H1 (cell line): ENCODE data around the gene MGMT. TPM values are rescaled to one million over a fixed set of nuclear protein-coding genes. Genes with fewer than 3 reads are reported as not detected.

Source experiments
- CTCF ChIA-PET: fragments of 300-600 bp; sonication (Branson Sonifier 250); formaldehyde crosslinking; loops from one replicate; lab custom pipeline; 2021; ENCODE audit not compliant: partially characterized antibody; lab: Charles Lee
- POLR2A ChIA-PET: fragments of 300-600 bp; sonication (Branson Sonifier 250); formaldehyde crosslinking; loops from one replicate; lab custom pipeline; 2021; ENCODE audit warnings: inconsistent platforms; ENCODE audit not compliant: partially characterized antibody; lab: Charles Lee
- DNase-seq, 2 experiments: peaks; one replicate each; pipeline versions ENCODE4 v3.0.0 to v3.0.0-alpha.2; 2010 to 2022; ENCODE audit warnings: low spot score in 2 of 2, low read depth in 1 of 2, mixed read lengths in 1 of 2
- FAIRE-seq: peaks from 2 replicates; lab custom pipeline; 2011; peaks lifted over from hg19 to GRCh38; lab: Jason Lieb, UNC
- H2AFZ ChIP-seq: 2 replicates; pipeline ENCODE4 v1.8.1; 2012; ENCODE audit warnings: low read length, inconsistent platforms
- H2AK5ac ChIP-seq: 2 replicates; pipeline ENCODE4 v1.6.1; 2013; ENCODE audit warnings: low read depth, low read length
- H2BK120ac ChIP-seq: replicated peaks from 2 replicates; pipeline ENCODE3; 2013; ENCODE audit warnings: low read depth, low read length, inconsistent platforms
- H2BK12ac ChIP-seq: 2 replicates; pipeline ENCODE4 v1.6.1; 2013; ENCODE audit warnings: low read depth, low read length
- H2BK15ac ChIP-seq: 2 replicates; pipeline ENCODE4 v1.6.1; 2013; ENCODE audit warnings: low read length
- H2BK20ac ChIP-seq: 2 replicates; pipeline ENCODE4 v1.6.1; 2013; ENCODE audit warnings: low read length
- H2BK5ac ChIP-seq: 2 replicates; pipeline ENCODE4 v1.6.1; 2013; ENCODE audit warnings: low read depth, low read length
- H3K14ac ChIP-seq: 2 replicates; pipeline ENCODE4 v1.6.1; 2013; ENCODE audit warnings: inconsistent platforms; ENCODE audit not compliant: insufficient read length
- H3K18ac ChIP-seq: 2 replicates; pipeline ENCODE4 v1.6.1; 2013; ENCODE audit warnings: low read length; ENCODE audit errors: extremely low read depth
- H3K23ac ChIP-seq: 2 replicates; pipeline ENCODE4 v1.6.1; 2013; ENCODE audit warnings: inconsistent platforms; ENCODE audit not compliant: insufficient read length
- H3K23me2 ChIP-seq: 2 replicates; pipeline ENCODE4 v1.6.1; 2013; ENCODE audit warnings: low read depth, low read length
- H3K27ac ChIP-seq: 2 replicates; pipeline ENCODE4 v1.6.1; 2011; ENCODE audit warnings: low read depth, low read length, inconsistent platforms
- H3K27me3 ChIP-seq, 4 experiments: replicated peaks in 1 of 4; 1 replicate in 1 of 4; 2 replicates in 3 of 4; pipeline versions ENCODE4 v1.6.1 to v1.8.1; 2011 to 2013; ENCODE audit warnings: low read length in 3 of 4, mild to moderate bottlenecking in 3 of 4, inconsistent platforms in 2 of 4, mixed read lengths in 2 of 4, moderate library complexity in 1 of 4; ENCODE audit not compliant: control insufficient read depth in 3 of 4, insufficient read depth in 3 of 4; ENCODE audit errors: extremely low read depth in 1 of 4
- H3K36me3 ChIP-seq, 4 experiments: 2 replicates each; pipeline versions ENCODE4 v1.6.1 to v1.8.1; 2011 to 2013; ENCODE audit warnings: mild to moderate bottlenecking in 4 of 4, low read length in 3 of 4, moderate library complexity in 2 of 4, control low read depth in 1 of 4, inconsistent platforms in 1 of 4; ENCODE audit not compliant: insufficient read depth in 4 of 4, control insufficient read depth in 2 of 4
- H3K4ac ChIP-seq: replicated peaks from 2 replicates; pipeline ENCODE3; 2013; ENCODE audit warnings: low read length, low read depth, mixed read lengths, inconsistent platforms; ENCODE audit not compliant: insufficient read length
- H3K4me1 ChIP-seq, 4 experiments: replicated peaks in 1 of 4; 1 replicate in 1 of 4; 2 replicates in 3 of 4; pipeline versions ENCODE4 v1.6.1 to v1.8.1; 2011 to 2013; ENCODE audit warnings: low read length in 3 of 4, inconsistent platforms in 2 of 4, mixed read lengths in 1 of 4; ENCODE audit not compliant: insufficient read depth in 4 of 4, control insufficient read depth in 3 of 4
- H3K4me2 ChIP-seq, 2 experiments: 2 replicates each; pipeline versions ENCODE4 v1.6.1 to v1.8.1; 2011 to 2013; ENCODE audit warnings: low read depth in 2 of 2, low read length in 2 of 2, control low read depth in 1 of 2, inconsistent platforms in 1 of 2, mild to moderate bottlenecking in 1 of 2; ENCODE audit not compliant: insufficient read depth in 1 of 2
- H3K4me3 ChIP-seq, 4 experiments: fragments of 200-600, 300-600 bp in 1 of 4; sonication (generic), shearing (Covaris generic), sonication (Bioruptor Twin) in 1 of 4; 2 replicates each; pipeline versions ENCODE4 v1.5.1 to v1.8.1; 2011 to 2016; ENCODE audit warnings: low read length in 4 of 4, low read depth in 3 of 4, control low read depth in 2 of 4, inconsistent platforms in 2 of 4, mild to moderate bottlenecking in 2 of 4, mixed read lengths in 1 of 4, moderate library complexity in 1 of 4; ENCODE audit not compliant: insufficient read depth in 2 of 4; ENCODE audit errors: extremely low read depth in 1 of 4
- H3K56ac ChIP-seq: replicated peaks from 2 replicates; pipeline ENCODE3; 2013; ENCODE audit warnings: low read depth, mild to moderate bottlenecking, mixed read lengths, low read length, inconsistent platforms; ENCODE audit not compliant: insufficient read length
- H3K79me1 ChIP-seq: 2 replicates; pipeline ENCODE4 v1.6.1; 2013; ENCODE audit warnings: low read depth, low read length, control low read depth
- H3K79me2 ChIP-seq, 2 experiments: 2 replicates each; pipeline versions ENCODE4 v1.6.1 to v1.8.1; 2012 to 2013; ENCODE audit warnings: low read length in 2 of 2, mild to moderate bottlenecking in 2 of 2, inconsistent platforms in 1 of 2; ENCODE audit not compliant: insufficient read depth in 2 of 2, control insufficient read depth in 1 of 2
- H3K9ac ChIP-seq, 4 experiments: replicated peaks in 1 of 4; 1 replicate in 1 of 4; 2 replicates in 3 of 4; pipeline versions ENCODE4 v1.6.1 to v1.8.1; 2011 to 2013; ENCODE audit warnings: low read depth in 3 of 4, low read length in 3 of 4, control low read depth in 2 of 4, mild to moderate bottlenecking in 2 of 4, moderate library complexity in 2 of 4, inconsistent platforms in 1 of 4; ENCODE audit errors: extremely low read depth in 1 of 4
- H3K9me3 ChIP-seq, 2 experiments: 2 replicates each; pipeline versions ENCODE4 v1.6.1 to v1.8.1; 2012 to 2013; ENCODE audit warnings: mild to moderate bottlenecking in 2 of 2, moderate library complexity in 2 of 2, control low read depth in 1 of 2, inconsistent platforms in 1 of 2, low read depth in 1 of 2, low read length in 1 of 2, mixed read lengths in 1 of 2; ENCODE audit not compliant: insufficient read depth in 2 of 2
- H4K20me1 ChIP-seq, 2 experiments: replicated peaks in 1 of 2; 2 replicates each; pipeline versions ENCODE3 to v1.8.1; 2011 to 2013; ENCODE audit warnings: inconsistent platforms in 2 of 2, low read length in 2 of 2, mild to moderate bottlenecking in 1 of 2; ENCODE audit not compliant: insufficient read depth in 2 of 2, control insufficient read depth in 1 of 2
- H4K5ac ChIP-seq: 2 replicates; pipeline ENCODE4 v1.6.1; 2013; ENCODE audit warnings: low read length, low read depth, mixed read lengths, inconsistent platforms; ENCODE audit not compliant: insufficient read length
- H4K8ac ChIP-seq: 2 replicates; pipeline ENCODE4 v1.8.0; 2013; ENCODE audit warnings: mild to moderate bottlenecking, moderate library complexity, low read length, inconsistent platforms; ENCODE audit not compliant: insufficient read depth; ENCODE audit errors: extremely low read depth
- H4K91ac ChIP-seq: replicated peaks from 2 replicates; pipeline ENCODE3; 2013; ENCODE audit warnings: low read length, mixed read lengths, inconsistent platforms; ENCODE audit not compliant: insufficient read length
- ATF2 ChIP-seq: IDR thresholded peaks from 2 replicates; pipeline ENCODE4 v1.6.1; 2012; ENCODE audit warnings: low read length, inconsistent platforms
- CHD2 ChIP-seq: IDR thresholded peaks from 2 replicates; pipeline ENCODE4 v1.6.1; 2012; ENCODE audit warnings: low read length, improper control_type of control experiment
- CREB1 ChIP-seq: IDR thresholded peaks from 2 replicates; pipeline ENCODE4 v1.6.1; 2012; ENCODE audit warnings: inconsistent platforms
- HDAC2 ChIP-seq, 2 experiments: fragments of 300-600 bp in 1 of 2; sonication (generic) in 1 of 2; IDR thresholded peaks; 2 replicates each; pipeline ENCODE4 v1.6.1; 2011 to 2012; ENCODE audit warnings: low read depth in 2 of 2, low read length in 2 of 2, mild to moderate bottlenecking in 2 of 2, moderate library complexity in 2 of 2, borderline replicate concordance in 1 of 2, inconsistent platforms in 1 of 2
- KDM4A ChIP-seq: IDR thresholded peaks from one replicate; pipeline ENCODE4 v1.7.1; 2012; ENCODE audit warnings: low read depth, mild to moderate bottlenecking, moderate library complexity, low read length, inconsistent platforms; ENCODE audit not compliant: severe bottlenecking
- SIRT6 ChIP-seq: IDR thresholded peaks from one replicate; pipeline ENCODE4 v1.7.1; 2012; ENCODE audit warnings: low read length, inconsistent platforms
- SP2 ChIP-seq: IDR thresholded peaks from 2 replicates; pipeline ENCODE4 v1.6.1; 2012; ENCODE audit warnings: mild to moderate bottlenecking, low read length, inconsistent platforms
- SP4 ChIP-seq: IDR thresholded peaks from 2 replicates; pipeline ENCODE4 v1.6.1; 2012; ENCODE audit warnings: low read length, inconsistent platforms
- TAF7 ChIP-seq: optimal IDR thresholded peaks from 2 replicates; pipeline ENCODE3; 2011; ENCODE audit warnings: low read depth, mild to moderate bottlenecking, inconsistent platforms, low read length, moderate library complexity, borderline replicate concordance
- WGBS, 2 experiments: shearing (Covaris generic) in 1 of 2; methylation state at CpG; one replicate each; pipeline versions ENCODE4 v1.1.6 to v1.1.7; 2013 to 2015; ENCODE audit warnings: low lambda C conversion rate in 2 of 2, mixed read lengths in 2 of 2, inconsistent platforms in 1 of 2, low coverage in 1 of 2, missing lambda C conversion rate in 1 of 2; ENCODE audit not compliant: insufficient replicate concordance in 2 of 2, insufficient coverage in 1 of 2, insufficient read length in 1 of 2; ENCODE audit errors: extremely low coverage in 1 of 2, missing lambda C conversion rate in 1 of 2; 5-methylcytosine and 5-hydroxymethylcytosine counted together
- polyA plus RNA-seq, 7 experiments: library from polyadenylated mRNA; depleted of rRNA in 3 of 7; stranded (reverse) in 5 of 7; unstranded in 2 of 7; fragments of >200 nt in 5 of 7; fragments of 200-250 nt in 2 of 7; gene quantifications; 1 replicate in 5 of 7; 2 replicates in 1 of 7; 4 replicates in 1 of 7; pipeline versions ENCODE4 v1.2.1 to v1.2.3, GENCODE V29; 2011 to 2013; ENCODE audit warnings: missing spikeins in 2 of 7, mixed read lengths in 2 of 7
- total RNA-seq: library from RNA; stranded (reverse); fragmentation: NEBNext Ultra II Directional; extraction: Animal tissue kit (Norgen Biotek cat#: 25700); gene quantifications from 2 replicates; pipeline ENCODE4 v1.2.1, GENCODE V29; 2021
- TF ChIP-seq, protein P1 (sequence below): IDR thresholded peaks from 2 replicates; pipeline ENCODE4 v1.6.1; 2011; ENCODE audit warnings: low read depth, mild to moderate bottlenecking, low read length; ENCODE audit not compliant: insufficient read depth

Gene MGMT
- total and polyA plus RNA-seq, 2 of the 8 experiments (the other 6 are each of a cell fraction or from before 2014, with no cell fraction given) = 9.9 to 10.7 TPM

DNA sequence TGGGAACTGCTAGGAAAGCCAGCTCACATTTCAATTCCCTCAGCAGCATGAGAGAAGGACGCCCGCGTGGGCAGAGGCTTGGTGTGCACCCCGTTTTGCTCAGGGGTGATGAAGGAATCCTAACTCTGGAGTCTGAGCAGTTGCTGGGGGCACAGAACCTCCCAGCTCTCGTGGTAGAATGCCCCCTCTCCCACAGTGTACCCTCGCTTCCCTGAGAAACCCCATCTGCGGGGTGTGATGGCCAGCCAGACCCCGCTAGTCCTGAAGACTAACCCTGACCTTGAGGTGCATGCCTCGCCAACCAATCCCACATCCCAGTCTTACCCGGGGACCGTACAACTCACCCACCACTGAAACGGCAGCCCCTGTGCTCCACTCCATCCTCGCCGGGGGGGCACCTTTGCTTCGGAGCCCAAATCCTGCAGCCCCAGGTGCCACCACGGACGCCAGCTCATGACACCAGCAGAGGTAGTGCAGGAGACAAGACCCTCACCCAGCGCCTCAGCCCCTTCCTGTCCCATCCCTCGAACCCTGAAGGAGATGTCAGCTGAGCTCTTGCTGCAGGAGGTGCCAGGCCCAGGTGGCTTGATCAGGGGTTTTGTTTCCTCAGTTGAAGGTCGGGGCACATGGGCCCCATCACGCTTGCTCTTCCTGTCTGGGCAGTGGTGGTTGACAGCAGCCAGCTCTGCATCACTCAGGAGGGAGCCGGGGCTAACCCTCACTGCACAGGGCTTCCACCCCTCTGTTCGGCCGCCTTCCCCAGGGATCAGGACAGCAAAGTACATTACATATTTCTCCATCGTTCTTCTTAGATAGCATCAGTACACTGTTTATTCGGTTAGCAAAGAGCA lies 236.5 kb downstream of the MGMT start:
- H3K4ac ChIP-seq = peak overlapping the region; percentile 47
- no peaks in the 10 kb centered on the region for H3K79me2 ChIP-seq
- no peaks in the 10 kb centered on the region for H3K36me3 ChIP-seq
- WGBS, 2 experiments = 89% methylated on average over 26 of the region's 26 CpGs; no CpG with 5 or more reads in 1 of the 2 experiments
- no peak overlapping the region for H3K9ac ChIP-seq
- H3K9me3 ChIP-seq = no peaks in the 10 kb centered on the region
- H2BK12ac ChIP-seq = no peak overlapping the region
- ChIA-PET CTCF (interaction anchor here (0.6 to 2.2 kb wide), 5 partner anchors 8 to 1581 kb away, joined by 3 to 6 read pairs (median 3); no protein-coding TSS in a partner anchor), POLR2A (no interaction called here)
- FAIRE-seq (no peak), DNase-seq (no peak)
- H3K18ac ChIP-seq = no peak overlapping the region
- no peak overlapping the region for H4K5ac ChIP-seq
- H3K27ac ChIP-seq = no peak overlapping the region
- no peaks in the 10 kb centered on the region for H3K27me3 ChIP-seq
- H3K4me1 ChIP-seq = no peaks in the 10 kb centered on the region; a peak in 1 of 7 replicates
- H3K23ac ChIP-seq = no peak overlapping the region
- H4K91ac ChIP-seq = no peak overlapping the region
- no peak overlapping the region for H2AK5ac ChIP-seq
- H3K56ac ChIP-seq = no peak overlapping the region
- H3K4me3 ChIP-seq = no peak overlapping the region
- no peaks in the 10 kb centered on the region for H4K20me1 ChIP-seq
- H2BK120ac ChIP-seq = no peak overlapping the region
- H3K79me1 ChIP-seq = no peaks in the 10 kb centered on the region
- H2AFZ ChIP-seq = no peak overlapping the region
- H3K14ac ChIP-seq = no peak overlapping the region
- H3K23me2 ChIP-seq = no peaks in the 10 kb centered on the region
- peak overlapping the region; percentile 45; the same call in 1 of the 2 replicates for H4K8ac ChIP-seq
- H2BK15ac ChIP-seq = no peak overlapping the region
- H2BK20ac ChIP-seq = no peak overlapping the region
- H2BK5ac ChIP-seq = no peak overlapping the region; the same call in 1 of the 2 replicates
- no peak overlapping the region for H3K4me2 ChIP-seq
- TF ChIP-seq CHD2 (no peak), CREB1 (no peak), SP2 (no peak), HDAC2 (IDR thresholded peaks at IDR 0.05; ENCODE audit: borderline replicate concordance in 1 of 2, low read depth in 2 of 2, low read length in 2 of 2) (no peak), SP4 (no peak), KDM4A (no peak), SIRT6 (no peak), ATF2 (no peak), TAF7 (no peak)
- TF ChIP-seq, protein P1, sequence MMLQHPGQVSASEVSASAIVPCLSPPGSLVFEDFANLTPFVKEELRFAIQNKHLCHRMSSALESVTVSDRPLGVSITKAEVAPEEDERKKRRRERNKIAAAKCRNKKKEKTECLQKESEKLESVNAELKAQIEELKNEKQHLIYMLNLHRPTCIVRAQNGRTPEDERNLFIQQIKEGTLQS = no peak
